Epithelial cell of prostate (primary cell): Measurements from ENCODE around the gene TIMP3.
A peak's percentile ranks its signal among the peaks of the same experiment; 100 is the strongest.
"Not testable (repeated sequence)": the region's sequence is repeated elsewhere in the genome, so short reads cannot be mapped to it uniquely, and the experiment has no call there.

Experiments used
- DNase-seq: peaks from one replicate; pipeline ENCODE4 v3.0.0-alpha.2; 2011; ENCODE audit warnings: low read depth, low spot score
- H3K27ac ChIP-seq: fragments of 450-650 bp; 2 replicates; pipeline ENCODE4 v1.5.1; 2017; ENCODE audit warnings: mild to moderate bottlenecking

The TIMP3 gene

GRCh38 chr22:32801537-32802236 lies at the start of gene TIMP3:
Gene TIMP3 (plus strand): TSS chr22:32801705. CDS start chr22:32802002, 297 bp downstream.
- DNase-seq: no peak
- no peak within 1 kb of the TSS for H3K27ac ChIP-seq

- H3K27ac ChIP-seq: no peak overlapping the region
Measured at GRCh38 chr22:32752326-32752725, 49.2 kb upstream of the TIMP3 start.

GRCh38 chr22:32752816-32753520 lies 48.5 kb upstream of the TIMP3 start:
- DNase-seq: no peak
- H3K27ac ChIP-seq: no peak overlapping the region

More at GRCh38 chr22:32752326-32752725, 49.2 kb upstream of the TIMP3 start:
- no peak for DNase-seq

GRCh38 chr22:32753591-32753990 lies 47.9 kb upstream of the TIMP3 start:
- no peak overlapping the region for H3K27ac ChIP-seq
- DNase-seq: no peak

GRCh38 chr22:32754413-32755041 lies 47.0 kb upstream of the TIMP3 start:
- H3K27ac ChIP-seq: no peak overlapping the region
- no peak for DNase-seq

GRCh38 chr22:32757086-32757762 lies 44.3 kb upstream of the TIMP3 start:
- DNase-seq, H3K27ac ChIP-seq: not testable (repeated sequence)

- no peak overlapping the region for H3K27ac ChIP-seq
- DNase-seq: no peak
Measured at GRCh38 chr22:32758866-32759385, 42.6 kb upstream of the TIMP3 start.

GRCh38 chr22:32760396-32760795 lies 41.1 kb upstream of the TIMP3 start:
- H3K27ac ChIP-seq: no peak overlapping the region
- DNase-seq: no peak

GRCh38 chr22:32760815-32761214 lies 40.7 kb upstream of the TIMP3 start:
- DNase-seq: no peak
- no peak overlapping the region for H3K27ac ChIP-seq

- no peak overlapping the region for H3K27ac ChIP-seq
- no peak for DNase-seq
Measured at GRCh38 chr22:32761251-32761903, 40.1 kb upstream of the TIMP3 start.

GRCh38 chr22:32764330-32765131 lies 37.0 kb upstream of the TIMP3 start:
- DNase-seq: peak; percentile 27
- H3K27ac ChIP-seq: no peak overlapping the region

- DNase-seq: no peak
- H3K27ac ChIP-seq: no peak overlapping the region
Measured at GRCh38 chr22:32765132-32765618, 36.3 kb upstream of the TIMP3 start.

GRCh38 chr22:32771756-32772155 lies 29.7 kb upstream of the TIMP3 start:
- H3K27ac ChIP-seq: no peak overlapping the region
- DNase-seq: no peak

GRCh38 chr22:32775957-32776356 lies 25.5 kb upstream of the TIMP3 start:
- no peak for DNase-seq
- H3K27ac ChIP-seq: no peak overlapping the region

GRCh38 chr22:32776397-32776796 lies 25.1 kb upstream of the TIMP3 start:
- no peak for DNase-seq
- H3K27ac ChIP-seq: no peak overlapping the region

GRCh38 chr22:32776802-32777201 lies 24.7 kb upstream of the TIMP3 start:
- DNase-seq: no peak
- H3K27ac ChIP-seq: no peak overlapping the region

GRCh38 chr22:32777987-32778386 lies 23.5 kb upstream of the TIMP3 start:
- DNase-seq: no peak
- H3K27ac ChIP-seq: no peak overlapping the region

GRCh38 chr22:32780726-32781310 lies 20.7 kb upstream of the TIMP3 start:
- H3K27ac ChIP-seq: no peak overlapping the region
- DNase-seq: no peak

- H3K27ac ChIP-seq: no peak overlapping the region
- DNase-seq: no peak
Measured at GRCh38 chr22:32781695-32782094, 19.8 kb upstream of the TIMP3 start.
